GM12874 (cell line): ENCODE data around the gene SNED1.

ENCODE experiments used
- TF ChIP-seq, protein P1 (sequence below): IDR thresholded peaks from 2 replicates; pipeline ENCODE4 v1.5.1; 2011; ENCODE audit warnings: low read depth, mild to moderate bottlenecking, control low read depth, low read length, moderate library complexity; ENCODE audit not compliant: insufficient read depth

SNED1 gene

DNA sequence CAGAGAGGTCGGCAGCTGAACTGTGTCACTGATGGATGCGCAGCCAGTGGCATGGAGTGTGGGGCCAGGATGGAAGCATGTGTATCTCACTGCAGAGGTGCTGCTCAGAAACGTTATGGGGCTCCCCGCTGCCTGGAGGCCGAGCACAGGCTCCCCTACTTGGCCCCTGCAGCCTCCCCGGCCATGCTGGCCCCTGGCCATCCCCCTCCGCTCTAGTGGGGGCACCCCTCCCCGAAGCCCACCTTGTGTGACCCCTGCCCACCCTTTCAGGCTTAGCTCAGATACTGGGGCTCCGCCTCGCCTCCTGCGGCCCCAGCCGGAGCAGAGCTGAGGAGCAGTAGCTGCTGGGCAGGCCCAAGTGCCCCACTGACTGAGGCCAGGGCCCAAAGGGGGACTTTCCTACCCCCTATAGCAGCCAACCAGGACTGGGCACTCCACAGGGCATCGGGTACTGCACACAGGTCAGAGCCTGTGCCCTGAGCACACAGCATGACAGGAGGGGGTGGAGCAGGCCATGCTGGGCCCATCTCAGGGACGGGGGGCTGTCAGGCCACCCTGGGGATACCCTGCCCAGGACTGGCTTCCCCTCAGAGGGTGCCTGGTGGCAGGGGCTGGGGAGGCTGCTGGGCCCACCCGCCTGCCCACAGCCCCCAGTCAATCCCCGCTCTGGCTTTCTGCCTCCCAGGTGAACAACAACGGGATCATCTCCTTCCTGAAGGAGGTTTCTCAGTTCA is 31.3 kb downstream of the SNED1 start:
- TF ChIP-seq, protein P1, sequence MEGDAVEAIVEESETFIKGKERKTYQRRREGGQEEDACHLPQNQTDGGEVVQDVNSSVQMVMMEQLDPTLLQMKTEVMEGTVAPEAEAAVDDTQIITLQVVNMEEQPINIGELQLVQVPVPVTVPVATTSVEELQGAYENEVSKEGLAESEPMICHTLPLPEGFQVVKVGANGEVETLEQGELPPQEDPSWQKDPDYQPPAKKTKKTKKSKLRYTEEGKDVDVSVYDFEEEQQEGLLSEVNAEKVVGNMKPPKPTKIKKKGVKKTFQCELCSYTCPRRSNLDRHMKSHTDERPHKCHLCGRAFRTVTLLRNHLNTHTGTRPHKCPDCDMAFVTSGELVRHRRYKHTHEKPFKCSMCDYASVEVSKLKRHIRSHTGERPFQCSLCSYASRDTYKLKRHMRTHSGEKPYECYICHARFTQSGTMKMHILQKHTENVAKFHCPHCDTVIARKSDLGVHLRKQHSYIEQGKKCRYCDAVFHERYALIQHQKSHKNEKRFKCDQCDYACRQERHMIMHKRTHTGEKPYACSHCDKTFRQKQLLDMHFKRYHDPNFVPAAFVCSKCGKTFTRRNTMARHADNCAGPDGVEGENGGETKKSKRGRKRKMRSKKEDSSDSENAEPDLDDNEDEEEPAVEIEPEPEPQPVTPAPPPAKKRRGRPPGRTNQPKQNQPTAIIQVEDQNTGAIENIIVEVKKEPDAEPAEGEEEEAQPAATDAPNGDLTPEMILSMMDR, result no peak

GRCh38 chr2:241030333-241030680 is 31.9 kb downstream of the SNED1 start:
- TF ChIP-seq, protein P1, result no peak

DNA sequence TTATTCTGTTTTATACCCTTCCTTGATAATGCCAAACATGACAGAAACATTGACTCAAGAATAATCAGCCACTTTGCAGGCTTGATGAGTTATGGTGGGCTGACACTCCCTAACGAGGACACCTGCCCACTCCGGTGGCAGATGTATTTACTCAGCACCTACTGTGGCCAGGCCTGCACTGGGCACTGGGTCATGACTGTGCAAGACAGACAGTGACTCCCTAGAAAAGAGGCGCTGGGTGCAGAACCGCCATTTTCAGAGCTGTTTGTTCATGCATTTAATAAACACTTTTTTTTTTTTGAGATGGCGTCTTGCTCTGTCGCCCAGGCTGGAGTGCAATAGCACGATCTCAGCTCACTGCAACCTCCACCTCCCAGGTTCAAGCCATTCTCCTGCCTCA is 32.5 kb downstream of the SNED1 start:
- TF ChIP-seq, protein P1, result no peak

- TF ChIP-seq, protein P1, result no peak
Measured at GRCh38 chr2:241031436-241032165, 33.2 kb downstream of the SNED1 start.

GRCh38 chr2:241033336-241033987 is 35.0 kb downstream of the SNED1 start:
- TF ChIP-seq, protein P1, result no peak

DNA sequence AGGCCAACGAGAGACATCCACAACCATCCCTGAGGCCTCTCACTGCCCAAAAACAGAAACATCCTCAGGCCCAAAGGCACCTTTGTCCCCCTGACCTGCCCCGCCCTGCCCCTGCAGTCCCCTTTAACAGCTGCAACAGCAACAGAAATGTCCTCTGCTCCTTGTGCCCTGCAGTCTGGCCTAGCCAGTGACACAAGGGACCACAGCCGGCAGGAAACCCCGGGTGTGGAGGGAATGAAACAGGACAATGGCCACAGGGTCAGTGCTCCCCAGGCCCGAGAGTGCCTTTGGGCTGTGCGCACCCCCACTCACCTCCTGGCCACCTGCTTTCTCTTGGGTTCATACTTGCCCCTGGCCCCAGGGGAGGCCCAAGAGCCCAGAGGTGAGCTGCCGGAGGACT is 35.6 kb downstream of the SNED1 start:
- TF ChIP-seq, protein P1, result no peak

- TF ChIP-seq, protein P1, result no peak
Measured at GRCh38 chr2:241034490-241035141, 36.2 kb downstream of the SNED1 start.
